GM12892 (cell line): ENCODE measurements around the gene BBLN.
A peak's percentile ranks its signal among the peaks of the same experiment; 100 is the strongest.

Experiments
- POLR2A ChIP-seq: IDR thresholded peaks from 2 replicates; pipeline ENCODE4 v1.6.1; 2011; ENCODE audit warnings: low read depth, low read length, control low read depth
- POLR2AphosphoS5 ChIP-seq: IDR thresholded peaks from 2 replicates; pipeline ENCODE4 v1.6.1; 2011; ENCODE audit warnings: low read depth, low read length, control low read depth

- 0 out of 2 replicates have a peak, but pooled peaks have one; percentile 16 for TF ChIP-seq POLR2AphosphoS5
- TF ChIP-seq POLR2A: no peak
Observed at GRCh38 chr9:128120061-128120740, 39.9 kb upstream of the BBLN start.
